Measurements from ENCODE around the gene DIPK1B. TPM values are rescaled to one million over a fixed set of nuclear protein-coding genes. Genes with fewer than 3 reads are reported as not detected.

The DIPK1B gene
- total and polyA plus RNA-seq, 11 donors, result 14.4 to 46.3 (median 19.8) TPM

DNA sequence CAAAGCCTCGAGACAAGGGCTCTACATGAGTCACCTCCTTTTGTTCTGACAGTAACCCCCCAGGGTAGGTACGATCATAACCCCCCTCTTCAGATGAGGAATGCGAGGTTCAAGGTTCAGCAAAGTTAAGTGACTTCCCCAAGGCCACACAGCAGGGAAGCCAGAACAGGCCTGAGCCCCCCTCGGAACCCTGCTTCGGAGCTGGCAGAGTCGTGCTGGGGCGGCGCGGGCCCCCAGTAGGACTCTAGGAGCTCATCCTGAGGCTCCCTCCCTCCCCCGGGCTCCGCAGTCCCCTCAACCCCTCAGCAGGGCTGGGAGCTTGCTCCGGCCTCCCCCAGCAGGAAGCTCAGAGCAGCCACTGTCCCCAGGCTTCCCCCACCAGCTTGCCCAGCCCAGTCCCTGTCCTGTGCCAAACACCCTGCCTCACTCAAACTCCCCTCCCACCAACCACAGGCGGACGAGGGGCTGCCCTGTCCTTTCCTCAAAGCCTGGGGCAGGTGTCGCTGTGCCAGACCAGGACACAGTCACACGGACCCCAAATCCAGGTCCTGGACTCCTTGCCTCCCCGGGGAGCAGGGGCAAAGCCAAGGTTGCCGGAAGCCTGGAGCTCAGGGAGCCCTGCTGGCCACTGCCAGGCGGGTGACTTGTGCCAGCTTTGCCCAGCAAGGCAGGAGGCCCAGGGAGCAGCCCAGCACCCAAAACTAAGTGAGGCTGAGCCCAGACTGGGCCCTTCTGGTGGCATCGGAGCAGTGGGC, 30.2 kb upstream of the DIPK1B start:
- ATAC-seq, result no peak
- Histone ChIP-seq H3K27ac (no peak overlapping the region), H3K27me3 (no peaks in the 10 kb centered on the region), H3K9me3 (no peaks in the 10 kb centered on the region), H3K4me3 (no peak overlapping the region), H3K4me1 (peaks cover 9 to 68% (median 45%) of the 10 kb centered on the region in 12 donors), H3K36me3 (peaks cover 0 to 7% (median under 1%) of the 10 kb centered on the region in 9 donors)
- 89 to 92% (median 91%) methylated on average over 12 to 20 of the region's 20 CpGs for WGBS, 4 donors
- no peak for DNase-seq
- no peak for TF ChIP-seq POLR2A (IDR thresholded peaks at IDR 0.05)
- TF ChIP-seq, protein P1, sequence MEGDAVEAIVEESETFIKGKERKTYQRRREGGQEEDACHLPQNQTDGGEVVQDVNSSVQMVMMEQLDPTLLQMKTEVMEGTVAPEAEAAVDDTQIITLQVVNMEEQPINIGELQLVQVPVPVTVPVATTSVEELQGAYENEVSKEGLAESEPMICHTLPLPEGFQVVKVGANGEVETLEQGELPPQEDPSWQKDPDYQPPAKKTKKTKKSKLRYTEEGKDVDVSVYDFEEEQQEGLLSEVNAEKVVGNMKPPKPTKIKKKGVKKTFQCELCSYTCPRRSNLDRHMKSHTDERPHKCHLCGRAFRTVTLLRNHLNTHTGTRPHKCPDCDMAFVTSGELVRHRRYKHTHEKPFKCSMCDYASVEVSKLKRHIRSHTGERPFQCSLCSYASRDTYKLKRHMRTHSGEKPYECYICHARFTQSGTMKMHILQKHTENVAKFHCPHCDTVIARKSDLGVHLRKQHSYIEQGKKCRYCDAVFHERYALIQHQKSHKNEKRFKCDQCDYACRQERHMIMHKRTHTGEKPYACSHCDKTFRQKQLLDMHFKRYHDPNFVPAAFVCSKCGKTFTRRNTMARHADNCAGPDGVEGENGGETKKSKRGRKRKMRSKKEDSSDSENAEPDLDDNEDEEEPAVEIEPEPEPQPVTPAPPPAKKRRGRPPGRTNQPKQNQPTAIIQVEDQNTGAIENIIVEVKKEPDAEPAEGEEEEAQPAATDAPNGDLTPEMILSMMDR (IDR thresholded peaks at IDR 0.05), result no peak
- intact Hi-C loops (cut with DNase I), result no loop called here

DNA sequence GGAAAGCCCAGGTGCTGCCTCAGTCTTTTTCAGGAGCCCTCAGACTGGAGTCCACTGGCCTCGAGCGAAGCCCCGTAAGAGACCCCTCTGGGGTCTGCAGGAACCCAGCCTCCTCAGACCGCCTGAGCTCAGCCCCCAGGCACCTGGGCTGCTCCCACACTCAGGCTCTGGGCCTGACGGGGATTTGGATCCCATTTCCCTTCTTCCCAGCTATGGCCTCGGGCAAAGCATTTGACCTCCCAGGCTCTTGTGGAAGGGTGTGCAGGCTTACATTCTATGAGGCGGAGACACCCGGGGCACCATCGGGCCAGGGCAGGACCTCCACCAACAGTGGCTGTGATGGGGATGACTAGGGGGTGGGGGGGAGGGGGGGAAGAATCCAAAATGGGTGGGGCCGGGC, 29.7 kb upstream of the DIPK1B start:
- H3K36me3 ChIP-seq, result peaks cover 0 to 5% (median 0%) of the 10 kb centered on the region in 9 donors
- intact Hi-C loops (cut with DNase I), result no loop called here
- 82 to 91% (median 88%) methylated on average over 7 to 10 of the region's 10 CpGs for WGBS, 4 donors

DNA sequence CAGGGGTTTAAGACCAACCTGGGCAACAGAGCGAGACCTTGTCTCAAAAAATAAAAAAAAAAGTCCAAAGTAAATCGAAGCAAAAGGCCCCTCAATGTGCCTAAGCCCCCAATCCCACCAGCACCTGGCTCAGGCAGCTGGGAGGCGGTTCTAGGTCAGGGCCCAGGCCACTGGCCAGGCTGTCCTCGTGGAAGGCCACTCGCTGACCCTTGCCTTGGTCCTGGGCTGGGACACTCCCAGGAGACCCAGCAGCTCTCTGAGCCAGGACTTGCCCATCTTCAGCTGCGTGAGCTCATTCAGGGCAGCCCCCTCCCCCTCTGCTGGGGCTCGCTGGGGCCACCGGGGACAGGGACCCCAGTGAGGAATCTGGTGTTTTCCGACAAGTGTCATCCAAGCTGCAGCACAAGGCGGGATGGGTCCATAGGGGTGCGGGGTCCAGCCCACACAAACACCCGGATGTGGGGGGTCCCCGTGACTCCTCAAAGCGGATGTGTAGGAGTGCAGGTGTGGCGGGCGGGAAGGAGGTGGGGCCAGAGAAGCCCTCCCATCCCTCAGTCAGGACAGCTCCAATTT, 29.1 kb upstream of the DIPK1B start:
- TF ChIP-seq, protein P1 (IDR thresholded peaks at IDR 0.05), result no peak
- no peak for TF ChIP-seq POLR2A (IDR thresholded peaks at IDR 0.05)
- Histone ChIP-seq H3K36me3 (peaks cover 0 to 5% (median 0%) of the 10 kb centered on the region in 9 donors), H3K4me1 (peaks cover 9 to 77% (median 51%) of the 10 kb centered on the region in 12 donors), H3K9me3 (no peaks in the 10 kb centered on the region), H3K4me3 (no peak overlapping the region), H3K27me3 (no peaks in the 10 kb centered on the region), H3K27ac (no peak overlapping the region)
- WGBS, 4 donors, result 84 to 93% (median 92%) methylated on average over 15 to 16 of the region's 16 CpGs
- DNase-seq (no peak), ATAC-seq (no peak)
- intact Hi-C loops (cut with DNase I), result no loop called here

More for the DNA sequence above, 29.7 kb upstream of the DIPK1B start:
- no peak overlapping the region for H3K27ac ChIP-seq
- TF ChIP-seq, protein P1 (IDR thresholded peaks at IDR 0.05), result no peak
- no peak for TF ChIP-seq POLR2A (IDR thresholded peaks at IDR 0.05)
- H3K4me1 ChIP-seq, result peaks cover 9 to 74% (median 47%) of the 10 kb centered on the region in 12 donors
- H3K9me3 ChIP-seq, result no peaks in the 10 kb centered on the region
- ATAC-seq (no peak), DNase-seq (no peak)
- no peak overlapping the region for H3K4me3 ChIP-seq
- H3K27me3 ChIP-seq, result no peaks in the 10 kb centered on the region

- H3K9me3 ChIP-seq, result no peaks in the 10 kb centered on the region
- H3K4me1 ChIP-seq, result peaks cover 9 to 77% (median 49%) of the 10 kb centered on the region in 12 donors
- intact Hi-C loops (cut with DNase I), result no loop called here
- no peaks in the 10 kb centered on the region for H3K27me3 ChIP-seq
- TF ChIP-seq, protein P1 (IDR thresholded peaks at IDR 0.05), result no peak
- TF ChIP-seq POLR2A (IDR thresholded peaks at IDR 0.05), result no peak
- no peak for ATAC-seq
- H3K27ac ChIP-seq, result no peak overlapping the region
- H3K36me3 ChIP-seq, result peaks cover 0 to 5% (median 0%) of the 10 kb centered on the region in 9 donors
- no peak for DNase-seq
- no peak overlapping the region for H3K4me3 ChIP-seq
- 60 to 83% (median 76%) methylated on average over 4 to 14 of the region's 14 CpGs for WGBS, 4 donors
Observed at GRCh38 chr9:136683755-136684154, 28.6 kb upstream of the DIPK1B start.
